Hepatocyte (in vitro differentiated cells): ENCODE data around the gene PLXNA2. TPM values are rescaled to one million over a fixed set of nuclear protein-coding genes. Genes with fewer than 3 reads are reported as not detected.

ENCODE experiments used
- DNase-seq: peaks from one replicate; pipeline ENCODE4 v3.0.0-alpha.2; 2016; ENCODE audit warnings: low spot score
- H2AFZ ChIP-seq: fragments of 200-600 bp; sonication (generic); 2 replicates; pipeline ENCODE4 v1.6.0; 2016; ENCODE audit warnings: antibody characterized with exemption, mild to moderate bottlenecking
- H3K27ac ChIP-seq: fragments of 200-600 bp; sonication (generic); 2 replicates; pipeline ENCODE4 v1.5.1; 2016; ENCODE audit warnings: mild to moderate bottlenecking
- H3K27me3 ChIP-seq: fragments of 200-600 bp; sonication (generic); 2 replicates; pipeline ENCODE4 v1.6.1; 2016
- H3K36me3 ChIP-seq: fragments of 200-600 bp; sonication (generic); replicated peaks from 2 replicates; pipeline ENCODE4 v1.5.1; 2016; ENCODE audit warnings: low read depth; ENCODE audit not compliant: insufficient read depth
- H3K4me1 ChIP-seq: fragments of 200-600 bp; sonication (generic); 2 replicates; pipeline ENCODE4 v1.5.1; 2016; ENCODE audit warnings: mild to moderate bottlenecking, moderate library complexity; ENCODE audit not compliant: insufficient read depth
- H3K4me2 ChIP-seq: fragments of 200-600 bp; sonication (generic); 2 replicates; pipeline ENCODE4 v1.6.0; 2016
- H3K4me3 ChIP-seq: fragments of 200-600 bp; sonication (generic); 2 replicates; pipeline ENCODE4 v1.5.1; 2016; ENCODE audit warnings: mild to moderate bottlenecking
- H3K79me2 ChIP-seq: fragments of 200-600 bp; sonication (generic); 2 replicates; pipeline ENCODE4 v1.6.0; 2017; ENCODE audit warnings: mild to moderate bottlenecking
- H3K9me2 ChIP-seq: fragments of 200-600 bp; sonication (generic); replicated peaks from 2 replicates; pipeline ENCODE4 v1.6.0; 2017; ENCODE audit warnings: mild to moderate bottlenecking; ENCODE audit not compliant: insufficient read depth
- H3K9me3 ChIP-seq: fragments of 200-600 bp; sonication (generic); 2 replicates; pipeline ENCODE4 v1.5.1; 2016; ENCODE audit warnings: low read depth, mild to moderate bottlenecking
- H4K20me1 ChIP-seq: fragments of 200-600 bp; sonication (generic); 2 replicates; pipeline ENCODE4 v1.6.0; 2016; ENCODE audit warnings: mild to moderate bottlenecking; ENCODE audit not compliant: insufficient read depth, poor library complexity, severe bottlenecking
- EZH2 ChIP-seq: fragments of 200-600 bp; sonication (generic); IDR thresholded peaks from 2 replicates; pipeline ENCODE4 v1.6.1; 2016; ENCODE audit warnings: antibody characterized with exemption, mild to moderate bottlenecking, borderline replicate concordance
- EZH2phosphoT487 ChIP-seq: fragments of 200-600 bp; sonication (generic); IDR thresholded peaks from one replicate; pipeline ENCODE4 v1.6.1; 2018; ENCODE audit warnings: antibody characterized with exemption, mild to moderate bottlenecking, low read depth, moderate library complexity; ENCODE audit not compliant: unreplicated experiment, severe bottlenecking
- WGBS: methylation state at CpG from one replicate; pipeline ENCODE4 v1.1.6; 2016; ENCODE audit warnings: low lambda C conversion rate; ENCODE audit errors: missing lambda C conversion rate; 5-methylcytosine and 5-hydroxymethylcytosine counted together
- polyA plus RNA-seq: library from polyadenylated mRNA; unstranded; fragments of >200 nt; fragmentation: Nextera tagmentation; extraction: Ambion mirVana; gene quantifications from 2 replicates; pipeline ENCODE4 v1.2.1, GENCODE V29; 2016
- total RNA-seq: library from RNA; depleted of rRNA; stranded (reverse); fragments of >200 nt; gene quantifications from 2 replicates; pipeline ENCODE4 v1.2.3, GENCODE V29; 2014
- TF ChIP-seq, protein P1 (sequence below): fragments of 200-600 bp; sonication (generic); IDR thresholded peaks from 2 replicates; pipeline ENCODE4 v1.5.1; 2016; ENCODE audit warnings: antibody characterized with exemption, mild to moderate bottlenecking; ENCODE audit not compliant: poor library complexity

The PLXNA2 gene
- total and polyA plus RNA-seq, 2 experiments from 2014 or later: 9.8 to 13.1 TPM

DNA sequence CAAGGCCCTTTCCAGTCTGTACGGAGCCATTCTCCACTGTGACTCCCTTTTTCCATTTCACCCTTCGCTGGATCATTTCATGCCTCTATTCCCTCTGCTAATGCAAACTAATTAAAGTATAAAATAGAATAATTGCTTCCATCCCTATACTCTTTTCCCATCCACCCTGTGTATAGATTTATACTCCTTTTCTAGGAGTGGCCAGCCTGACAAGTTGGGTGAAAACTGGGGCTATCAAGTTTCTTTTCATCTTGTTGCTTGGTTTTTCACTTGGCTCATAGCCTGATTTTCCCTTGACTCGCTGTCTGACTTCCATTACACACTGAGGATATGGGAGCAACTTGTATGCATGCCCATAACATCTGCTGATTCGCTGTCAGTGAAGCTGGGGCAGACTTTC lies 107.0 kb downstream of the PLXNA2 start:
- no peaks in the 10 kb centered on the region for H4K20me1 ChIP-seq
- H3K27me3 ChIP-seq: no peaks in the 10 kb centered on the region
- H3K9me3 ChIP-seq: no peaks in the 10 kb centered on the region
- H3K4me3 ChIP-seq: no peak overlapping the region
- no peak overlapping the region for H3K27ac ChIP-seq
- no peaks in the 10 kb centered on the region for H3K79me2 ChIP-seq
- H3K4me1 ChIP-seq: peaks cover 45% of the 10 kb centered on the region
- no peaks in the 10 kb centered on the region for H3K9me2 ChIP-seq
- no peaks in the 10 kb centered on the region for H3K36me3 ChIP-seq
- WGBS: 78% methylated on average over 4 of the region's 4 CpGs
- H2AFZ ChIP-seq: no peak overlapping the region
- H3K4me2 ChIP-seq: no peak overlapping the region
- TF ChIP-seq EZH2phosphoT487 (no peak), EZH2 (no peak)
- TF ChIP-seq, protein P1, sequence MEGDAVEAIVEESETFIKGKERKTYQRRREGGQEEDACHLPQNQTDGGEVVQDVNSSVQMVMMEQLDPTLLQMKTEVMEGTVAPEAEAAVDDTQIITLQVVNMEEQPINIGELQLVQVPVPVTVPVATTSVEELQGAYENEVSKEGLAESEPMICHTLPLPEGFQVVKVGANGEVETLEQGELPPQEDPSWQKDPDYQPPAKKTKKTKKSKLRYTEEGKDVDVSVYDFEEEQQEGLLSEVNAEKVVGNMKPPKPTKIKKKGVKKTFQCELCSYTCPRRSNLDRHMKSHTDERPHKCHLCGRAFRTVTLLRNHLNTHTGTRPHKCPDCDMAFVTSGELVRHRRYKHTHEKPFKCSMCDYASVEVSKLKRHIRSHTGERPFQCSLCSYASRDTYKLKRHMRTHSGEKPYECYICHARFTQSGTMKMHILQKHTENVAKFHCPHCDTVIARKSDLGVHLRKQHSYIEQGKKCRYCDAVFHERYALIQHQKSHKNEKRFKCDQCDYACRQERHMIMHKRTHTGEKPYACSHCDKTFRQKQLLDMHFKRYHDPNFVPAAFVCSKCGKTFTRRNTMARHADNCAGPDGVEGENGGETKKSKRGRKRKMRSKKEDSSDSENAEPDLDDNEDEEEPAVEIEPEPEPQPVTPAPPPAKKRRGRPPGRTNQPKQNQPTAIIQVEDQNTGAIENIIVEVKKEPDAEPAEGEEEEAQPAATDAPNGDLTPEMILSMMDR: no peak
- no peak for DNase-seq

DNA sequence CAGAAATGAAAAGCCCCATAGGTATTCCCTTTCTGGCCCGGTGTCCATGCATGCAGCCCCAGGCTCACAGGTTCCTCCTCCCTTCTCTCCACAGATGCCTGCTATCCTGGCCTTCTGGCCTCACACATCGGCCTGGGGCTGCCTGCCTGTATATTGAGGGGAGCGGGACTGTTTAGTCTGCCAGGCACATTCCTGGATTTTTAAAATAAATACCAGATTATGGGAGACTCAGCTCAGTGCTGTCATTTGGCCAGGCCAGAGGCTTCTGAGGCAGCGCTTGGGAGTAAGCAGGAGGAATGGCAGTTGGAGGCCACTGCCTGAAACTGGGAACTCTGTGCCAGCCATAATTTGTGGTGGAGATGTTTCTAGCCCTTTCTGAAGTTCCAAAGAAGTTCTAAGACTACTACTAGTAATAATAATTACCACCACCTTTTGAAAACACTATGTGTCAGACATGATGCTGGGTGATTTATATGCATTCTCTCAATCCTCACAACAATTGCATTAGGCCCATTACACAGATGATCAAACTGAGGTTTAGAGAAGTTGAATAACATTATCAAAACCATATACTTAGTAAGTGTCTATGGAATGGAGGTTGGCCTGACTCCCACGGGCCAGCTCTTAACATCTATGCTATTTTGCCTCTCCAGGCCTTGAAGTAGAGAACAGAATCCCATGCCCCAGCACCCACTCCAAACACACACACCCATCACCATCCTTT lies 107.6 kb downstream of the PLXNA2 start:
- Histone ChIP-seq H3K4me1 (peaks cover 45% of the 10 kb centered on the region), H3K27me3 (no peaks in the 10 kb centered on the region), H3K9me3 (no peaks in the 10 kb centered on the region), H3K79me2 (no peaks in the 10 kb centered on the region), H3K4me2 (no peak overlapping the region), H4K20me1 (no peaks in the 10 kb centered on the region), H2AFZ (no peak overlapping the region), H3K4me3 (no peak overlapping the region), H3K27ac (peak overlapping the region; percentile 24), H3K36me3 (no peaks in the 10 kb centered on the region), H3K9me2 (no peaks in the 10 kb centered on the region)
- DNase-seq: no peak
- WGBS: 62% methylated on average over 5 of the region's 5 CpGs
- TF ChIP-seq, protein P1: no peak
- TF ChIP-seq EZH2 (no peak), EZH2phosphoT487 (no peak)

DNA sequence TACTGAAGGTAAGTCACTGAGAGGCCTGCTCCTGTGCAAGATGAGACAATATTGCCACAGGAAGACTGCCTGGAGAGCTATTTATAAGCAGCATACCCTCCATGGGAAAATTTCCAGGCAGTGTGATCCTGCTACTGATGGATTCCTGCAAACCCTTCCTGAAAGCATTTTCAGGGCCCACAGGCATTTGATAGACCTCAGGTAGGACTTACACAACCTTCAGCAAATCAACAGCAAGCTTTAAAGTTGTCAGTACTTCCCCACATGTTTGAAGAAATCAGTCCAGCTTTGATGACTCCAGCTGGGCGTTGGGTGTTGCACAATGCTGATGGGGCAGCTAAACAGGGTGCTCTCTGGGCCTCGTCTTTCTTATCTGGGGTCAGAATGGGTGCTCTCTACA lies 108.8 kb downstream of the PLXNA2 start:
- DNase-seq: no peak
- H3K79me2 ChIP-seq: no peaks in the 10 kb centered on the region
- TF ChIP-seq EZH2phosphoT487 (no peak), EZH2 (no peak)
- TF ChIP-seq, protein P1: no peak
- no peak overlapping the region for H3K4me3 ChIP-seq
- WGBS: 63% methylated on average over 2 of the region's 2 CpGs
- H2AFZ ChIP-seq: no peak overlapping the region
- H4K20me1 ChIP-seq: no peaks in the 10 kb centered on the region
- no peaks in the 10 kb centered on the region for H3K27me3 ChIP-seq
- no peaks in the 10 kb centered on the region for H3K36me3 ChIP-seq
- peaks cover 42% of the 10 kb centered on the region for H3K4me1 ChIP-seq
- no peak overlapping the region for H3K4me2 ChIP-seq
- H3K9me3 ChIP-seq: no peaks in the 10 kb centered on the region
- H3K9me2 ChIP-seq: no peaks in the 10 kb centered on the region
- peak overlapping the region; percentile 24 for H3K27ac ChIP-seq
